Stimulated activated CD8-positive, alpha-beta memory T cell treated with anti-CD3 and anti-CD28 coated beads, Interleukin-2, amount 100 ng/mL, for 48 hours (primary cell): ENCODE data around the gene SPDYC.
"Not testable (repeated sequence)": the region's sequence is repeated elsewhere in the genome, so short reads cannot be mapped to it uniquely, and the experiment has no call there.

Experiments
- DNase-seq, 2 donors: peaks; one replicate each; pipeline ENCODE4 v3.0.0-alpha.2; 2020; ENCODE audit warnings: low read depth in 2 of 2

SPDYC gene

DNA sequence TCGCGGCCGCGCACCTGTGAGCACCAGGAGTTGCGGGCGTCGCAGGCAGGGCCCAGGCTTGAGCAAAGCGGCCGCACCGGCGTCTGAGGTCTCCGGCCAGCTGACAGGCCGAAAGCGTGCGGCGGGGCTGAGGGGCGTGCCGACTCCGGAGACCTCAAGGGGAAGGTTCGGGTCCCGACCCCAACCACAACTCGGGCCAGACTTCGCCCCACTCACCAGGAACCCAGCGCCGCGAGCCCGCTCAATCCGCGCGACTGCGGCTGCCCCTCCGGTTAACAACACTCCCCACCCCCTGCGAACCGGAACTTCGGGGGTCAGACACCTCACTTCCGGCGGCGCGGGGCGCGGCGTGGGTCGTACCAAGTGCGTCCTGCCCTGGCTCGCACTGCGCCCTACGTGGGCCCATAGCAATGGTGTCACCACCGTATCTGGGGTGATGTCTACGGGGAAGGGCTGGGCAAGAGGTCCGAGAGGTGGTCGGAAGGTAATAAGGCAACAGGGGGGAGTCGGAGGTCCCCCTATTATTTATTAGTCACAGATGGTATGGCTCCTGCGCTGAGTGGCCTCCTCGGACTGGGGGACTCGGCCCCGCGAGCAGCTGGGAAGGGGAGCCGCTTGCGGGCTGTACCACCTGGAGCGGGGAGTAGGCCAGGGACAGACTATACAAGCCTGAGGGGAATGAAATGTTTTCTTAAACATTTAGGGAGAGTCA, 35.6 kb upstream of the SPDYC start, which contains the start of gene SYVN1:
Gene SYVN1, minus strand, starts transcription at position 280 of the 712 bp plus-strand sequence. CDS start 918 bp downstream, outside the sequence.
- DNase-seq = peak; percentile 85 to 88

DNA sequence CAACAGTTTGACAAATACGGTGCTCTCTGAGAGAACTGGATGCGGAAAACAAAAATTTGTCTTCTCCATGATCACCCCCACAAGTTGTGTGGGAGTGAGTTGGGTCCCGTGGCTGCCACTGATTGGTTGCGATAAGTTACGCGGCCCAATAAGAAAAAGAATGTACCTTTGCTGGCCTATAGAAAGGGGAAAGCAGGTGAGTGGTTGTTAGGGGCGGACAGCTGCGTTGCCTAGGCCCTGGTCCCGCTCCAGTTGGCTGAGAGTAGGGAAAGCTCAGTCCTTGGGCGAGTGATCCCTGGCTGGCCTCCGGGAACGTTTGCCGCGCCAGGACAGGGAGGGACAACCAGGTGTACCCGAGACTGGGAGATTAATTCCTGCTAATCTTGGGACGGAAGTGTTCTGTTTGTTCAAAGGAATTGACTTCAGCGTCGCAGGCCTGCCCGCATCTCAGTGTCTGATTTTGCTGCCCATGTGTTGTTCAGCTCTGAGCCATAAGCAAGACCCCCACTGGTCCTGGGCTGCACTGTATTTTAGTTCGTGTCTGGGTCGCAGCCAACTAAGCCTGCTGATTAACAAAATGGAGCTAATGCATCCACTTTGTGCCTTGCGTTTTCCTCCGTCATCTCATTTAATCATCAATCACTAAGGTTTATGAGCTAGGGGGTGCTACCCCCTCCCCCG, 34.9 kb upstream of the SPDYC start:
- DNase-seq = peak; percentile 59 to 67

DNA sequence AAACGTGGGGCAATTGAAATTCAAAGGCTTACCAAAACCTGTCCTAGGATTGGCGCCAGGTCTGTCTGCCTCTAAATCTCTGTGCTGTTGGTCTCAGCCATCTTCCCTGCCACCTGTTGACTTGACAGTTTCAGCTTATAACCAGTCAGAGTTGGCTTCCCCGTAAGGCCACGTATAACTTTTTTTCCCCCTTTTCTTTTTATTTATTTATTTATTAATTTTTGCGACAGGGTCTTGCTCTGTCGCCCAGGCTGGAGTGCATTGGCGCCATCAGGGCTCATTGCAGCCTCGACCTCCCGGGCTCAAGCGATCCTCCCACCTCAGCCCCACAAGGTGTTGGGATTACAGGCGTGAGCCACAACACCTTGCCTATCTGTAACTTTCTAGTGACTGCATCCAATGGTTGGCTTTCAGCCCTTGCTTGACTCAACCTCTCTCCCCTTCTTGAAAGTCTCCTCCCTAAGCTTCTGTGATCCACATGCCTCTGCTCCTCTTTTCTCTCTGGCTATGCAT, 34.3 kb upstream of the SPDYC start:
- DNase-seq = no peak

DNA sequence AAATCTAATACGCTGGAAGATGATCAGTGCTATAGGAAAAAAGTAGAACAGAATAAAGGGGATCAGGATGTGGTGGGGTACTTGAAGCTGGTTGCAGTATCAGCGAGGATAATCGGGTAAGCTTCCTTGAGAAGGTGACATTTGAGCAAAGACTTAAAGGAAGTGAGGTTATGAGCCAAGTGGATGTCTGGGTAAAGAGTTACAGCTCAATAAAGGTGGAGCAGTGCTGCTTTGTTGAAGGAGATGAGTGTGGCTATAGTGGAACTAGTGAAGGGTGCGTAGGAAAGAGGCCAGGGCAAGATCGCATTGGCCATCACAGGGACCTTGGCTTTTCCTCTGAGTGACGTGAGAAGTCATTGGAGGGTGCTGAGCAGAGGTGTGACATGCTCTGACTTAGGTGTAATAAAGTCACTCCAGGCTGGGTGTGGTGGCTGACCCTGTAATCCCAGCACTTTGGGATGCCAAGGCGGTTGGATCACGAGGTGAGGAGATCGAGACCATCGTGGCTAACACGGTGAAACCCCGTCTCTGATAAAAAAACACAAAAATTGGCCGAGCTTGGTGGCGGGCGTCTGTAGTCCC, 33.4 kb upstream of the SPDYC start:
- DNase-seq = no peak

DNA sequence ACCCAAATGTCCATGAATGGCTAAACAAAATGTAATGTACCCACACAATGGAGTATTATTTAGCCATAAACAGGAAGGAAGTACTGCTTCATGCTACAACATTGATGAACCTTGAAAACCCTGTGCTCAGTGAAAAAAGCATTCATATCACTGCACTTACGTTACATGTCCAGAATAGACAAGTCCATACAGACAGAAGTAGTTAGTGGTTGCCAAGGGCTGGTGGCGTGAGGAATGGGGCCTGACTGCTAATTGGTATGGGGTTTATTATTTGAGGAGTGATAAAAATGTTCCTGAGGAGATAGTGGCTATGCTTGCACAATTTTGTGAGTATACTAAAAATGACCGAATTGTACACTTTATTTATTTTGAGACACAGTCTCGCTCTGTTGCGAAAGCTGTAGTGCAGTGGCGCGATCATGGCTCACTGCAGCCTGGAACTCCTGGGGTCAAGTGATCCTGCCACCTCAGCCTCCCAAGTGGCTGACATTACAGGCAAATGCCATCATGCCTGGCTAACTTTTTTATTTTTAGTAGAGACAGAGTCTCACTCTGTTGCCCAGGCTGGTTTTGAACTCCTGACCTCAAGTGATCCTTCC, 28.0 kb upstream of the SPDYC start:
- DNase-seq = no peak

DNA sequence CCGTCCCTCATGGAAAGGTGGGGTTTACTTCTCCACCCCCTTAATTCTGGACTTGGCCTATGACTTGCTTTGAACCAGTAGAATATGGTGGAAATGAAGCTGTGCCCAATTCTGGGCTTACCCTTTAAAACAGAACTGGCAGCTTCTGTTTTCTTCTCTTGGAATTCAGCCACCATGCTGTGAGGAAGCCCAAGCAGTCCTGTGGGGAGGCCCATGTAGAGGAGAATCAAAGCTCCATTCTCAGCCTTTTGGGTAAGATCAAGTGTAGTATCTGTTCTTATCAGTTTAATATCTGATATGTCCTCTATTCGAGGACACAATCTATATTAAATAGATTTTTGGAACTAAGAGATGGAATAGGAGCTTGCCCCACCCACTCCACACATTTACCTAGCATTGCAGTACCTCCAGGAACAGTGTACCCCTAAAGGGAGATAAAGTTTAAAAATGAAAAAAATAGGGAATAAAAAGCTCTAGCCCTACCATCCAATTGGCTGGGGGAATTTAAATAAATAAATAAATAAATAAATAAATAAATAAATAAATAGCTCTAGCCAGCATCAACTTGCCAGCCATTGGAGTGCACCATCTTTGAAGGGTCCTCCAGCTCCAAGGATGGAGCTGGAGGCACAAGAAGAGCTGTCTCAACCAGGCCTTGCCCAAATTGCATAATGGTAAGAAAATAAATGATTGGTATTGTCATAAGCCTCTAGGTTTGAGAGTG, 22.5 kb upstream of the SPDYC start:
- no peak for DNase-seq

DNA sequence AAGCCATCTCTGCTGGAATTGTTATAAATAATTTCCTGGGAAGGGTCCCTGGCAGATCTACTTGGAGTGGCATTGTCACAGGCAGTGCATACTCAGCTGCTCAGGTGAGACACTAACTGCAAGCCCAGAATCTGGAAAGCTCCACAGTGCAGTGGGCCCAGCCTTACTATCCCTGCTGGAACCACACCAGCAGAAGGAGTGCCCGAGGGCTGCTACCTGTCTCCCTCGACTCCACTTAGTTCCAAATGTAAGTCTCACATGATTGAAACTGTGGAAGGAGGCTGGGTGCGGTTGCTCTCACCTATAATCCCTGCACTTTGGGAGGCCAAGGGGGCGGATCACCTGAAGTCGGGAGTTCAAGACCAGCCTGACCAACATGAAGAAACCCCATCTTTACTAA, 21.4 kb upstream of the SPDYC start:
- no peak for DNase-seq

DNA sequence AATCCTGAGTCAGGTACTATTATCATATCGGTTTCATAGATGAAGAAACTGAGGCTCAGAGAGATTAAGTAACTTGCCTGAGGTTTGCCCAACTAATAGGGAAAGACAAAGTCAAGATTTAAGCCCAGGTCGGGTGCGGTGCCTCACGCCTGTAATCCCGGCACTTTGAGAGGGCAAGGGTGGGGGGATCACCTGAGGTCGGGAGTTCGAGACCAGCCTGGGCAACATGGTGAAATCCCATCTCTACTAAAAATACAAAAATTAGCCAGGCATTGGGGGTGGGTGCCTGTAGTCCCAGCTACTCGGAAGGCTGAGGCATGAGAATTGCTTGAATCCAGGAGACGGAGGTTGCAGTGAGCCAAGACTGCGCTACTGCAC, 19.9 kb upstream of the SPDYC start:
- not testable (repeated sequence) for DNase-seq

DNA sequence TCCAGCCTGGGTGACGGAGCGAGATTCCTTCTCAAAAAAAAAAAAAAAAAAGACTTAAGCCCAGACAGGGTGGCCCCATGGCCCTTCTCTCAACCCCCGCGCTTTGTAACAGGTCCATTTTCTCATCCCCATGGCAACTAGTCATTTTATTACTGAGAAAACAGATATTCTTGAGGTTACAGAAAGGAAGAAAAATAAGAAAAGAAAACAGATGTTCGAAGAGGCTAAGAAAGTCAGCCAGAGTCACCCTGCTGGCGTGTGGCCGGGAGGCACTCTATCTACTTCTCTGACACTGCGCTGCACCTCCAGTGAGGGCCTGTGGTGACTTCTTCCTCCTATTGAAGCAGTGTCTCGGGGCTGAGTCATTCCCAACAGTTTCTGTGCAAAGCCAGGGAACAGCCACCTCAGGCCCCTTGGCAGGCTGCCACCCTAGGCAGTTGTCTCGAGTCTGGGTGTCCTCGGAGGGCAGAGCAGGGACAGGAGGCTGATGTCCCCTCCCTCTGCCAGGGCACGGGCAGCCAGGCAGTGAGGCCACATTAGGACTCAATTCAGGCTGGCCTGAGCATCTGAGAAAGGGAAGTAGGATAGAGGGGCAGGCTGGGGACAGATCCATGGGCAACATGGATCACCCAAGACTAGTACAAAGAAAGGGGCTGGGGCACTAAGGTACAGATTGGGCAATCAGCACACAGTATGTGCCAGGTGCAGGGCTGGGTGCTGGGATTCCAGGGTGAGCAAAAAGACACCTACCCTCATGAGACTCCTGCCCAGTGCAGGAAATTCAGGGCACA, 19.3 kb upstream of the SPDYC start:
- DNase-seq = peak in 1 of 2 donors; percentile 26

DNA sequence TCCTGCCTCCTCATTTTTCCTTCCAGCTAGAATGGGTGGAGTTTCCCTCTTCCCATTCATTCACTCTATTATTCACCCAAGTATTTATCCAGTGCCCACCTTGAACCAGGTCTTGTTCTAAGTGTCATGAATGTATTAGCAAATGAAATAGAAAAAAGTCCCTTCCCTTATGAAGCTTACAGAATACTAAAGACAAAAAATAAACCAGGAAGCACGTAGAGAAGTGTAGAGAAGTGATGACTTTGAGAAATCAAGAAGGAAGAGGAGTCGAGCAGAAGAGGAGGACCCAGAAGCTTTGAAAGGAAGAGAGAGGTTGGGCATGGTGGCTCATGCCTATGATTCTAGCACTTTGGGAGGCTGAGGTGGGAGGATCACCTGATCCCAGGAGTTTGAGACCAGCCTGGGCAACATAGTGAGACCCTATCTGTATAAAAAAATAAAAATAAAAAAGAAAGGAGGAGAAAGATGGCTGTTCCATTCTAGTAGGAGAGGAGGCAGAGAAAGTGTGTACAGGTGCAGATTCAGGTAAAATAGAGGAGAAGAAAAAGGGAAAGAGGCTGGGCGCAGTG, 18.6 kb upstream of the SPDYC start:
- DNase-seq = no peak

DNA sequence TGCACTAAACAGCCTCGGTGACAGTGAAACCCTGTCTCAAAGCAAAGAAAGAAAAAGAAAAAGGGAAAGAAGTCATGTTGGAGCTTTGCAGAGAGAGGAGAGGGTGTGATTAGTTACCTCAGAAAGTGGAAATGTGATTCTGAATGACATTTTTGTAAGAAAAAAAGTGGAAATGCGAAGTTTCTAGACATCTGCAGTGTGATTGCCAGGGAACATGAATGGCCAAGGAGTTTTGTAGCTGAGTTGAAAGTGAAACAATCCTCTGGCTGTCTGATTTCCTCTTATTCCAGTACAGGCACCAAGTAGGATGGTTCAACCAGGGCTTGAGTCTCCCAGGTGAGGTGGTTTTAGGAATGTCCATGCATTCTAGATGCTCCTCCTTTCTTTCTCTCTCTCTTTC, 17.9 kb upstream of the SPDYC start:
- DNase-seq = no peak

DNA sequence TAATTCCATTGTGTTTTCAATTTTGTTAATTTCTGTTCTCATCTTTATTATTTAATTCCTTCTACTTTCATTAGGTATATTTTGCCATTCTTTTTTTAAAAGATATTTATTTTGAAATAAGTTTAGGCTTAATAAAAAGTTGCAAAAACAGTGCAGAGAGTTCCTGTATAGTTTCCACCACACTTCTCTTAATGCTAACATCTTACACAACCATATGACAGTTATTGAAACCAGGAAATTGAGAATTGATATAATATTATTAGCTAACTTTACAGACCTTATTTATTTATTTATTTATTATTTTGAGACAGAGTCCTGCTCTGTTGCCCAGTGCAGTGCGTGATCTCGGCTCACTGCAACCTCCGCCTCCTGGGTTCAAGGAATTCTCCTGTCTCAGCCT, 13.8 kb upstream of the SPDYC start:
- DNase-seq = no peak

DNA sequence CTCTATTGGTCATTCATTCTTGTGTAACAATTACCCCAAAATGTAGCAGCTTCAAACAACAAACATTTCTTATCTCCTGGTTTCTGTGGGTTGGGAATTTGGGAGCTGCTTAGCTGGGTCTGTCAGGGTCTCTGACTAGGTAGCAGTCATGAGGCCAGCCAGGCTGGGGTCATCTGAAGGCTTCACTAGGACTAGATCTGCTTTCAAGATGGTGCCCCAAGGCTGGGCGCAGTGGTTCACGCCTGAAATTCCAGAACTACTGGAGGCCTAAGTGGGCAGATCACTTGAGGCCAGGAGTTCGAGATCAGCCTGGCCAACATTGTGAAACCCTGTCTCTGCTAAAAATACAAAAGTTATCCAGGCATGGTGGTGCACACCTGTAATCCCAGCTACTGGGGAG, 13.1 kb upstream of the SPDYC start:
- DNase-seq = no peak

DNA sequence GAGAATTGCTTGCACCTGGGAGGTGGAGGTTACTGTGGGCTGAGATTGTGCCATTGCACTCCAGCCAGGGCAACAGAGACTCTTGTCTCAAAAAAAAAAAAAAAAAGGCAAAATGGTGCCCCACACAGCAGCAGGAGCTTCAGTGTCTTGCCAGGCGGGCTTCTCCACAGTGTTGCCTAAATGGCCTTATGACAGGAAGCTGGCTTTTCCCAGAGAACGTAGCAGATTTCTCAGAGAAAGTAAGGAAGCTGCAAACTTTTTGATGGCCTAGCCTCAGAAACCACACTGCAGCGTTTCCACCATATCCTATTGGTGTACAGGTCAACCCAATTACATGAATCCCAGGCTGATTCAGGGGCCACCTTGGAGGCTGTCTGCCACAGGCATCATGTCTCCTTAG, 12.7 kb upstream of the SPDYC start:
- DNase-seq = no peak

DNA sequence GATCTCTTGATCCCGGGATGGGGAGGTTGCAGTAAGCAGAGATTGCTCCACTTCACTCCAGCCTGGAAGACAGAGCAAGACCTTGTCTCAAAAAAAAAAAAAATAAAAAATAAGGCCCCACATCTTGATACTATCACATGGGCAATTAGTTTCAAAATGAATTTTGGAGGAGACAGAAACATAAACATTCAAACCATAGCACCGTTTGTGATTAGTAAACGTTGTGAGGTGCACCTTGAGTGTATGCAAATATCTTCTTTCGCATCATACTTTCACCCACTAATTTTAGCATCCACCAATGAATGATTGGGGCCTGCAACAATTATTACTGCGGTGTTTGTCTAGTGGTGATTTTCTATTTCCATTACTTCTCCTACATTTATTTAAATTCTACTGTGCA, 11.0 kb upstream of the SPDYC start:
- DNase-seq = no peak

DNA sequence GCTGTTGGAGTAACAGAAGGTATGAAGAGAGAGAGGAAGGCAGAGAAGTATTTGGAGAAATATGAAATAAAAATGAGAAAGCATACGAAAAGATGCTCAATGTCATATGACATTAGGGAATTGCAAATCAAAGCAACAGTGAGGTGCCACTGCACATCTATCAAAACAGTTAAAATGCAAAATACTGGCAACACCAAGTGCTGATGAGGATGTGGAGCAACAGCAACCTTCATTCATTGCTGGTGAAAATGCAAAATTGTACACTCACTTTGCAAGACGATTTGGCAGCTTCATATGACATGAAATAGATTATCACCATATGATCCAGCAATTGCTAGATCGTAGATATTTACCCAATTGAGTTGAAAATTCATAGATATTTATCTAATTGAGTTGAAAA, 9.4 kb upstream of the SPDYC start:
- DNase-seq = no peak

DNA sequence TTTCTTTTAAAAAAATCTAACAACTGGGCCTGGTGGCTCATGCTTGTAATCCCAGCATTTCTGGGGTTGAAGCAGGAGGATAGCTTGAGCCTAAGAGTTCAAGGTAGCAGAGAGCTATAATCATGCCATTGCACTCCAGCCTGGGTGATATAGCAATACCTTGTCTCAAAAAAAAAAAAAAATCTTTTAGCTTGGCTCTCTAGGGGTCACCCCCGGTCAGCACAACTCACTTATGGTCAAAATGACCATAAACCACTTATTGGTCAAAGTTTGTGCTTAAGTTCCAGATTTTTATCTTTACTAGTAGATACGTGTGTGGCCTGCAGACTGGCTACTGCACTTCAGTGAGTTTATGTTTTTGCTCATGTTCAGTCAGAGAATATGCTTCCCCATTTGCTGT, 6.3 kb upstream of the SPDYC start:
- no peak for DNase-seq

DNA sequence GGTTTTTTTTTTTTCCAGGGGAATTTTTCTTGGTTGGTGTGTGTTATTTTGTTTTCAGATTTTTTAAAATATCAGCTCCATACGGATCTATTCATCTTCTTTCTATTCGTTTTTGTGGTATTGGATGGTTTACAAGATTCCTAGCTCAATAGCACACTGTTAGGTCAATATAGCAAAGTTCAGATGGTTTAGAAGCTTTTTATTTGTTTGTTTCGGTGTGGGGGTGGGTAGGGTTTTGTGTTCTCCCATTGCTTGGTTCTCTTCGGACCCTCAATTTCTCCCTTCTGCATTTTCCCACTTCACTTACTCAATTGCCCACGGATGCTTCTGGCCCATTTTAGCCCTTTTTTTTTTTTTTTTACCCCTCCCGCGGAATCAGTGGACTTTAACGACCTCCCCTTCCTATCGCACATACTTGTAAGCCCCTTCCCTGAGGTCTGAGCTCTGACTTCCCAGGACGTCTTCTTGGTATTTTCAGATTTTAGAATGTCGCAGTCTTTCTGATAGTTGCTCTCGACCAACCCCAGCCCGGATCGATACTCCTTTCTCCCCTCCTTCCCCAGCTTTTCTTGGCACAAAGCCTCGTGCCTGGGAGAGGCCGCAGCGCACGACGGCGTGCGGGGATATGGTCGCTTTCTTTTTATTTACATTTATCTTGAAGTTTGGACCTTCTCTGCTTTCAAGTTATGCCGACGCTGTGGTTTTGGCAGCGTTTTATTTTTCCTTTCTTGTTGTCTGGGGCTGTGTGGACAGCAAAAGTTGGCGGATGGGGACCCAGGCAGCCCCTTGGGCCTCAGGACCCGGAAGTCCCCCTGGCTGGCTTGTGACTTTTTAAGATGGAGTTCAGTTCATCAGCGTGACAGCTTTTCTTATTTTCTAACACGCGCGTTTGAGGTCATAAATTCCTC, 4.4 kb upstream of the SPDYC start:
- no peak for DNase-seq

DNA sequence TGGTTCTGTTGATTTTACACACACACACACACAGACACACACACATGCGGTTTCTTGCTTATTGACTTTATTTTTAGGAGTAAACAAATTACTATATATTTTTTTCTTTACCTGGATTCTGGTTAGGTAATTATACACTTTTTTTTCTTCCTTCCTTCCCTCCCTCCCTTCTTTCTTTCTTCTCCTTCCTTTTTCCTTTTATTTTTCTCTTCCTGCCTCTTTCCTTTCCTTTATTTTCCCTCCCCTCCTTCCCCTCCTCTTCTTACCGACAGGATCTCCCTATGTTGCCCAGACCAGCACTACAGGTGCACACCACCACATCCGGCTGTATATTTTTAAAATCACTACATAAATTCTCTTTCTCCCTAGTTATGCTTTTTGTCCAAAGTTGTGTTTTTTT, 3.1 kb upstream of the SPDYC start:
- no peak for DNase-seq

DNA sequence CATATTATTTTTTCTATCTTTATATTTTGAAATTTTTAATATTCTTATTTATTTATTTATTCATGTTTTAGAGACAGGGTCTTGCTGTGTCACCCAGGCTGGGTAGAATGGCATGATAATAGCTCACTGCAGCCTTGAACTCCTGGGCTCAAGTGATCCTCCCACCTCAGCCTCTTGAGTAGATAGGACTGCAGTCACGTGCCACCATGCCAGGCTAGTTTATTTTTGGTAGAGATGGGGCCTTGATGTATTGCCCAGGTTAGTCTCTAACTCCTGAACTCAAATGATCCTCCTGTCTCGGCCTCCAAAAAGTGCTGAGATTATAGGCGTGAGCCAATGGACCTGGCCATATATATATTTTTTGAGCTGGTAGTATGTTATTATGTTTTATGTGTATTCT, 2.4 kb upstream of the SPDYC start:
- no peak for DNase-seq
